Thoracic aorta (tissue), 2 donors: Measurements from ENCODE around the gene EXT2. TPM values are rescaled to one million over a fixed set of nuclear protein-coding genes. Genes with fewer than 3 reads are reported as not detected.

ENCODE experiments used
- ATAC-seq: fragments of 150-250 bp; one replicate; pipeline ENCODE4 v1.8.0; 2017; ENCODE audit warnings: low read depth; ENCODE audit not compliant: insufficient number of reproducible peaks, low FRiP score
- DNase-seq: peaks from one replicate; pipeline ENCODE4 v3.0.0-alpha.2; 2020; ENCODE audit warnings: low spot score
- H3K27ac ChIP-seq, 2 donors: fragments of 200-600 bp; sonication (generic); 1 replicate in 1 of 2; 2 replicates in 1 of 2; pipeline ENCODE4 v1.5.1; 2016; ENCODE audit warnings: mild to moderate bottlenecking in 2 of 2, moderate library complexity in 2 of 2
- H3K27me3 ChIP-seq: fragments of 200-600 bp; sonication (generic); replicated peaks from 2 replicates; pipeline ENCODE4 v1.6.0; 2016; ENCODE audit warnings: mild to moderate bottlenecking; ENCODE audit not compliant: insufficient read depth
- H3K36me3 ChIP-seq: fragments of 200-600 bp; sonication (generic); one replicate; pipeline ENCODE4 v1.5.1; 2016
- H3K4me1 ChIP-seq, 2 donors: fragments of 200-600 bp; sonication (generic); 1 replicate in 1 of 2; 2 replicates in 1 of 2; pipeline versions ENCODE4 v1.5.1 to v1.6.0; 2016; ENCODE audit warnings: low read depth in 2 of 2, mild to moderate bottlenecking in 1 of 2; ENCODE audit not compliant: control insufficient read depth in 1 of 2
- H3K4me3 ChIP-seq: fragments of 200-600 bp; sonication (generic); 2 replicates; pipeline ENCODE4 v1.5.1; 2016; ENCODE audit warnings: mild to moderate bottlenecking
- H3K9me3 ChIP-seq: fragments of 200-600 bp; sonication (generic); 2 replicates; pipeline ENCODE4 v1.5.1; 2016
- CTCF ChIP-seq: fragments of 200-600 bp; sonication (generic); IDR thresholded peaks from one replicate; pipeline ENCODE4 v1.5.1; 2019; ENCODE audit warnings: antibody characterized with exemption
- total RNA-seq, 2 donors: library from RNA; depleted of rRNA; stranded (reverse); fragments of >200 nt; gene quantifications; one replicate each; pipeline versions ENCODE4 v1.1.0 to v1.2.3, GENCODE V29; 2016

Gene EXT2
- total RNA-seq, 2 donors from 2014 or later, result 64.4 to 102 TPM

GRCh38 chr11:44140805-44141204 lies 45.3 kb downstream of the EXT2 start:
- ATAC-seq, result no peak
- peaks cover 40 to 69% of the 10 kb centered on the region in 2 donors for H3K4me1 ChIP-seq
- no peak for DNase-seq
- H3K36me3 ChIP-seq, result peaks cover under 1% of the 10 kb centered on the region
- no peak overlapping the region for H3K4me3 ChIP-seq
- H3K27me3 ChIP-seq, result no peaks in the 10 kb centered on the region
- H3K27ac ChIP-seq, result peak overlapping the region; percentile 63 to 82
- H3K9me3 ChIP-seq, result no peaks in the 10 kb centered on the region
- no peak for TF ChIP-seq CTCF

- no peak for ATAC-seq
- no peaks in the 10 kb centered on the region for H3K27me3 ChIP-seq
Measured at GRCh38 chr11:44143987-44144909, 48.8 kb downstream of the EXT2 start.

GRCh38 chr11:44145011-44145775 lies 49.7 kb downstream of the EXT2 start:
- ATAC-seq (no peak), DNase-seq (no peak)
- Histone ChIP-seq H3K4me3 (no peak overlapping the region), H3K27ac (no peak overlapping the region), H3K9me3 (no peaks in the 10 kb centered on the region), H3K4me1 (peaks cover 27 to 45% of the 10 kb centered on the region in 2 donors), H3K36me3 (peaks cover 4% of the 10 kb centered on the region), H3K27me3 (no peaks in the 10 kb centered on the region)
- no peak for TF ChIP-seq CTCF

More at GRCh38 chr11:44143987-44144909, 48.8 kb downstream of the EXT2 start:
- no peak for DNase-seq
- no peak overlapping the region for H3K4me3 ChIP-seq
- H3K9me3 ChIP-seq, result no peaks in the 10 kb centered on the region
- H3K27ac ChIP-seq, result no peak overlapping the region
- H3K4me1 ChIP-seq, result peaks cover 29 to 47% of the 10 kb centered on the region in 2 donors
- peaks cover 4% of the 10 kb centered on the region for H3K36me3 ChIP-seq
- no peak for TF ChIP-seq CTCF

- Histone ChIP-seq H3K4me1 (peaks cover 19 to 41% of the 10 kb centered on the region in 2 donors), H3K4me3 (no peak overlapping the region), H3K27me3 (no peaks in the 10 kb centered on the region), H3K36me3 (peaks cover 4% of the 10 kb centered on the region), H3K9me3 (no peaks in the 10 kb centered on the region), H3K27ac (no peak overlapping the region)
- ATAC-seq, result no peak
- no peak for TF ChIP-seq CTCF
- DNase-seq, result no peak
Measured at GRCh38 chr11:44146931-44147330, 51.5 kb downstream of the EXT2 start.

GRCh38 chr11:44147751-44148150 lies 52.3 kb downstream of the EXT2 start:
- peaks cover 19 to 41% of the 10 kb centered on the region in 2 donors for H3K4me1 ChIP-seq
- H3K4me3 ChIP-seq, result no peak overlapping the region
- no peak overlapping the region for H3K27ac ChIP-seq
- ATAC-seq (no peak), DNase-seq (no peak)
- peaks cover 4% of the 10 kb centered on the region for H3K36me3 ChIP-seq
- TF ChIP-seq CTCF, result no peak
- H3K27me3 ChIP-seq, result no peaks in the 10 kb centered on the region
- H3K9me3 ChIP-seq, result no peaks in the 10 kb centered on the region
